GM19438 (cell line): Measurements from ENCODE around the gene IL22RA2.

Source experiments
- ATAC-seq: cut with Tn5 transposase; IDR thresholded peaks from one replicate; pipeline ENCODE4 v1.9.1; 2021; ENCODE audit warnings: low read depth; ENCODE audit not compliant: unreplicated experiment

IL22RA2 gene

GRCh38 chr6:137167702-137168377 lies 5.6 kb downstream of the IL22RA2 start:
- ATAC-seq: no peak

DNA sequence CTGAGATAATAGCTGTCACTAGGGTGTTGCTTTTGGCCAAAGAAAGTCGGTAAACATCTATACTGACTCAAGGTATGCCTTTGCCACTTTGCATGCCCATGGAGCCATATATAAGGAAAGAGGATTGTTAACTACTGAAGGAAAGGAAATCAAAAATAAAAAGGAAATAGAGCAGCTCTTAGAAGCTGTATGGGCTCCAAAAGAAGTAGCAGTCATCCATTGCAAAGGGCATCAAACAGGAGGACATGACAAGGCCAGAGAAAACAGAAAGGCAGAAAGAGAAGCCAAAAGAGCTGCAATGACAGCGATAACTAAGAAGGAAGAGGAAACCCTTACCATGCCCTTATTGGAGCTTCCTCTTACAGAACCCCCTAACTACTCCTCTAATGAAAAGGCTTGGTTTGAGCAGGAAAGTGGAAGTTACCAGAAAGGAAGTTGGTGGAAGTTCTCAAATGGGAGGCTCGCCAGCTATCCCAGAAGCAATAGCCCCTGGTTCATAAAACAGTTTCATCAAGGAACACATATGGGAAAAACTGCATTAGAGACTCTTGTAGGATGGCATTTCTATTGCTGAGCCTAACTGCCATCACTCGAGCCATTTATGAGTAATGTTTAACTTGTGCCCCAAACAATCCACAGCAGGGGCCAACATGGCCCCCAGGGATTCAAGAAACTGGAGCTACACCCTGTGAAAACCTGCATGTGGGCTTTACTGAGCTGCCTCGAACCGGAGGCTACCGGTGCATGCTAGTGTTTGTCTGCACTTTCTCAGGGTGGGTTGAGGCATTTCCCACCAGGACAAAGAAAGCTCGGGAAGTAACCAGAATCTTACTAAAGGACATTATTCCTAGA lies 7.0 kb downstream of the IL22RA2 start:
- ATAC-seq: no peak

GRCh38 chr6:137165375-137166246 lies 7.8 kb downstream of the IL22RA2 start:
- ATAC-seq: peak; percentile 89

- ATAC-seq: no peak
These were observed 9.6 kb downstream of the IL22RA2 start for GRCh38 chr6:137163732-137164318.

GRCh38 chr6:137162692-137163306 lies 10.6 kb downstream of the IL22RA2 start:
- no peak for ATAC-seq

DNA sequence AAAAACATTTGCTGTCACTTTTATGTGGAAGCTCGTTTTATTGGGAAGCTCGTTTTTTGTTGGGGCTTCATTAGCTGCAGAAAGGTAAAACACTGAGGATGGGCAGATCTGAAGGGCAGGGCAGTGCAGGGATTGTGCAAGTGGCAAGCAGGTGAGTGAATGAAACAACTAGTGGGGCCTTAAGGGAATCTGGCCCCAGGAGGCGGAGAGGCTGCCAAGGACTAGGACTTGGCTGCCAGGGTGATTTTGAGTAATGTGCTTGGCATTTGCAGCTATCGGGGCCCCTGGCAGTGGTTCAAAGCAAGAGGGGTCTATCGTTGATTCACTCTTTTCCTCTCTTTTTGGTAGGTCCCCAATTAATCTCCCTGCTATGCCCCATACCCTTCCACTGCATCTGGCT lies 11.5 kb downstream of the IL22RA2 start:
- ATAC-seq: no peak

DNA sequence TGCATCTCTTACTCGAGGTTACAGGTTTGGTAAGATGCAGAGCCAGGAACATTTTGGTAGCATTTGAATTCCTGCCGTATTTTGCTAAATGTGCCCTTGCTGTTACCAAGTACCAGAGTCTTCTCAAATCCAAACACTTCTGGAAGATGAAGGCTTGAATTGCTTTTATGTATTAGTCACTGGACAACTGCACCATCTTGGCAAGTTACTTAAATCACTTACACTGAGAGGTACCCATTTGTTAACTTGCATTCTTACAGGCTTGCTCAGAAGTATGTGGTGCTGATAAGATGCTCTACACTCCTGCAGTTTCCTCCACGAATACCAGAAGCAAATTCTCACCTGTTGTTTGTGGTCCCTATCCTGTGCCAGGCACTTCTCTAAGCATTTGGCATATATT lies 12.7 kb downstream of the IL22RA2 start:
- ATAC-seq: no peak

GRCh38 chr6:137159912-137160311 lies 13.5 kb downstream of the IL22RA2 start:
- no peak for ATAC-seq

GRCh38 chr6:137157601-137158000 lies 15.8 kb downstream of the IL22RA2 start:
- ATAC-seq: no peak

- no peak for ATAC-seq
These were observed 16.8 kb downstream of the IL22RA2 start for GRCh38 chr6:137156650-137157049.

DNA sequence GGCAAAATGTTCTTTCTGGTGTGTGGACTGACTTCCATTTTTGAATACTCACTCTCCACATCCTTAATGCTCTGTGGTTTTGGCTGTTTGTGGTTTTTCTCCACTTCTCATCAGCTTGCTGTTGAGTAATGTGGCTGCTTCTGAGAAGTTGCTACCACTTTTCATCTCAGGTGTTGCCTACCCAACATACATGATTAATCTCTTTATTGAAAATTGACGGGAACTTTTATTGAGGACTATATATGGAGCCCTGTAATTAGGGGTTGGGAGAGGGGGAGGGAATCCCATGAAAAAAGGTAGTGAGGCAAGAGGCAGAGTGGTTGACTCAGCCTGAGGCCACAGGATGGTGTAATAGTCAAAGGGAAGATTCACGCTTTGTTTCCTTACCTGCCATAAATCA lies 17.6 kb downstream of the IL22RA2 start:
- no peak for ATAC-seq

- no peak for ATAC-seq
These were observed 23.4 kb downstream of the IL22RA2 start for GRCh38 chr6:137150072-137150471.

- ATAC-seq: no peak
These were observed 24.4 kb downstream of the IL22RA2 start for GRCh38 chr6:137149035-137149393.

DNA sequence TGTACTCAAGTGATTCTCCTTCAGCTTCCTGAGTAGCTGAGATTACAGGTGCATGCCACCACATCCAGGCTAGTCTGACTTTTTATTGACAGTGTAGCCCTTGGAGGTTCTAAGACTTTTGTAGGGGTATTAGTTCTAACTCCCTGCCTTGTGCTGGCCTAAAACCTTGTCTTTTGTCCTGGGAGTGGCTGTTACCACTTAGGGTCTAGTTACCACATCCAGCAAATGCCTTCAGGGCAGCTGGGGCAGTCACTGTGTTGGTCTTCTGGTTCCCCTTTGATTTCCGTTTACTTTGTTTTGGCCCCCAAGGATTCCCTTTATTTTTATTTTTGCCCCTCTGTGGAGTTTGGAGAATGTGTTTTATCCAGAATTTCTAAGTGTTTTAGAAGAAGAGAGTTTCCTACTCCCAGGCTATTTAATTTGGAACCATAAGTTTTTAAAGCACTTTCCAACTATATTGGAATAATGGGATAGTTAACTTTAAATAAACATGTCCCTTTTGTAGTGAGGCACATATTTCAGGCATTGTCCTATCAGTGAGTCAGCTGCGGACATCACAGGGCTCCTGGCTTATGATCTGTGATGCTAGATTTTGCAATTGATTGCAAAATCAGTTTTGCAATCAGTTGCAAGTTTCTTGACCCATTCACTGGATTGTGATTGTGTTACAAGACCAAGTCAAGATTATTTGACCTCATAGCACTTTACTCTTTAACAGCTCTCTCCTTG lies 25.0 kb downstream of the IL22RA2 start:
- no peak for ATAC-seq

DNA sequence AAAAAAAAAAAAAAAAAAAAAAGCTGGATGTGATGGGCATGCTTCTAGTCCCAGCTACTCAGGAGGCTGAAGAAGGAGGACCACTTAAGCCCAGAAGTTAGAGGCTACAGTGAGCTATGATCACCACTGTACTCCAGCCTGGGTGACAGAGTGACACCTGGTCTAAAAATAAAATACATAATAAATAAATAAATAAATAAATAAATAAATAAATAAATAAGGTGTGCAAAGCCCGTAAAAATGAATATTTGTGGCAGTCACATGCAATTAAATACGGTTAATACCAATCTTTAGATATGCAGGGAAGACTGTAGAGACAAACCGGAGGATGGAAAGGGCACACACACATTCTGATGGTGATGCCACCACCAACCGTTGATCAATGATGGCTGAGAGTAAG lies 26.2 kb downstream of the IL22RA2 start:
- ATAC-seq: no peak

DNA sequence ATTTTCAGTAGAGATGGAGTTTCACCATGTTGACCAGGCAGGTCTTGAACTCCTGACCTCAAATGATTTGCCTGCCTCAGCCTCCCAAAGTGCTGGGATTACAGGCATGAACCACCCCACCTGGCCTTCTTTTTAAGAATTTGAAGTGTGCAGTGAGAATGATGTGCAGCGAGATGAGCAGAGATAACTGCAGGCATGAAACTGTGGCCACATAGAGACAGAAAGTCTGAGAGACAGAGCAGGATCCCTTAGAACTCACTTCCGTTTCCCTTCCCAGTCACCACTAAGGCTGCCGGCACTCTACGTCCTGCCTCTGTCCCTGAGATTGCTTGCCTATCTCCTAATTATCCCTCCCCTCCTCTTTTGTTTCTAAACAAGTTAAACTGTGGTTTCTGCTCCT lies 27.2 kb downstream of the IL22RA2 start:
- ATAC-seq: no peak

- no peak for ATAC-seq
These were observed 28.0 kb downstream of the IL22RA2 start for GRCh38 chr6:137145421-137145820.

GRCh38 chr6:137136065-137136464 lies 37.4 kb downstream of the IL22RA2 start:
- ATAC-seq: no peak

GRCh38 chr6:137134483-137134882 lies 39.0 kb downstream of the IL22RA2 start:
- no peak for ATAC-seq

GRCh38 chr6:137133122-137133521 lies 40.3 kb downstream of the IL22RA2 start:
- no peak for ATAC-seq
